HG03108 (cell line): ENCODE measurements around the gene RRN3.
"Not testable (repeated sequence)": the region's sequence is repeated elsewhere in the genome, so short reads cannot be mapped to it uniquely, and the experiment has no call there.

ENCODE experiments used
- ATAC-seq: cut with Tn5 transposase; IDR thresholded peaks from one replicate; pipeline ENCODE4 v1.9.1; 2021; ENCODE audit warnings: moderate library complexity; ENCODE audit not compliant: unreplicated experiment

The RRN3 gene

GRCh38 chr16:15093955-15094827, at the start of gene RRN3:
Gene RRN3, minus strand, starts transcription at chr16:15094272. Its CDS starts 39 bp downstream, at chr16:15094233.
- peak; percentile 98 for ATAC-seq

DNA sequence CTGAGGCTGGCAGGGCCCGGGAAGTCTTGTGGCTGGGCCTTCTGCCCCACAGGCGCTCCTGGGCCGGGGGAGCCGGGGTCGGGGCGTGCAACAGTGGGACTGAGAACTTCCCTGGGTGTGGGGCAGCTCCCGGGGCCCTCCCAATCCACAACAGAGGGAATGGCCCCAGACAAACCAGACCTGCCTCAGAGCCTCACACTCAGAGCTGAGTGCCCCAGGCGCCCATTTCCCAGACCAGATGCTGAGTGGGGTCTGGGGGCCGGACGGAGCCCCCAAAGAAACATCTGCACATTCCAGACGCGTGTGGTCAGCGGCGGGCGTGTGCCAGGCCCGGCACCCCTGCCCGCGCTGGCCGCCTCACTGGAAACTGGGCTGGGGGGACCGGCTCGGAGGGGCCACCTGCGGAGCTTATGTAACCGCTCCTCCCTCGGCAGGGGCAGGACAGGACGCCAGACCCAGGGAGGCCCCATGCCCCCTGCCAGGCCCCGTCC, 49.6 kb upstream of the RRN3 start:
- not testable (repeated sequence) for ATAC-seq

DNA sequence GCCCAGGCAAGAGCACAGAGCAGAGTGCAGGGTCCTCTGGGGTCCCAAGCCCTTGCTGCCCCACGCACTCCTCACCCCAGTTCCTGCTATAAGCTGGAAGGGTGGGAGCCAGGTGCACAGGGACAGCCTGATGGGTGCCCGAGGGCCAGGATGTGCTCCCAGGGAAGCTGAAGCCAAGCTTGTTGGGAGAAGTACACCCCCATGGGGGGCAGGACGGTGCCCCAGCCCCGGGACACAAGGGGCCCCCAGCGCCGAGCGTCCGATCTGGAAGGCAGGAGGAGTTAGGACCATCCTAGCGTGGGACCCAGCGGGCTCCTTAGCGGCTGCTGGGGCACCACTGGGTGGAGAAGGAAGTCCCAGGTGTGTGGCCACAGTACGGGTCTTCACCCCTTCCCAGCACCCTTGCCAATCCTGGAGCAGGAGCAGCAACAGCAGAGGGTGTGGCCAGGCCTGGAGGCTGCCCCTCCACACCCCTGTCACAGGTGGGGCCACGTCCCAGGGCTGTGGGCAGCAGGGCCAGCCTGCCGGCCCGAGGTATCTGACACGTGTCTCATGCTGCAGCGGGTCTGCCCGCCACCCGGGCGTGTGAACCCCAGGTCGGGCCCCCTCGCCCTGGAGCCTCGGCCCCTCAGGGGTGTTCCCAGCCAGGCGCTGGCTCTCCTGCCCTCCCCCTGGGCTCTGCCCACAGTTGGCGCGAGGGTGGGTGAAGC, 49.0 kb upstream of the RRN3 start:
- ATAC-seq = not testable (repeated sequence)

- ATAC-seq = not testable (repeated sequence)
These were observed 48.2 kb upstream of the RRN3 start for GRCh38 chr16:15142107-15142890.

DNA sequence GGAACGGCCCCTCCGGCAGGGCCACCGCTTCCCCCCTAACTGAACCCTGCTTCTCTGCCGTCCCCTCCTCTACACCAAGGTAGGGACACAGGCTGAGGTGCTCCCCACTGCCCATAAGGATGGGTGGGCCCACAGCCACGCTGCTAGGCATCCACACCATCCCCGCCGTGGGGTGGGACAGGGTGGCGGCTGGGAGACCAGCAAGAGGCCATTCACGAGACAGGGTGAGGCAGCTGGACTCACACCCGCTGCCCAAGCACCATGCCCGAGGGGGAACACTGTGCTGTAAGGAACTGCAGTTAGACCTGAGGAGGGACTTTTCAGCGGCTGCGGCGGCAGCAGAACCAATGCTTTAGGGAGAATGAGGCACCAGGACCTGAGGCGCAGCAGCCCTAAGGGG, 47.5 kb upstream of the RRN3 start:
- ATAC-seq = no peak

DNA sequence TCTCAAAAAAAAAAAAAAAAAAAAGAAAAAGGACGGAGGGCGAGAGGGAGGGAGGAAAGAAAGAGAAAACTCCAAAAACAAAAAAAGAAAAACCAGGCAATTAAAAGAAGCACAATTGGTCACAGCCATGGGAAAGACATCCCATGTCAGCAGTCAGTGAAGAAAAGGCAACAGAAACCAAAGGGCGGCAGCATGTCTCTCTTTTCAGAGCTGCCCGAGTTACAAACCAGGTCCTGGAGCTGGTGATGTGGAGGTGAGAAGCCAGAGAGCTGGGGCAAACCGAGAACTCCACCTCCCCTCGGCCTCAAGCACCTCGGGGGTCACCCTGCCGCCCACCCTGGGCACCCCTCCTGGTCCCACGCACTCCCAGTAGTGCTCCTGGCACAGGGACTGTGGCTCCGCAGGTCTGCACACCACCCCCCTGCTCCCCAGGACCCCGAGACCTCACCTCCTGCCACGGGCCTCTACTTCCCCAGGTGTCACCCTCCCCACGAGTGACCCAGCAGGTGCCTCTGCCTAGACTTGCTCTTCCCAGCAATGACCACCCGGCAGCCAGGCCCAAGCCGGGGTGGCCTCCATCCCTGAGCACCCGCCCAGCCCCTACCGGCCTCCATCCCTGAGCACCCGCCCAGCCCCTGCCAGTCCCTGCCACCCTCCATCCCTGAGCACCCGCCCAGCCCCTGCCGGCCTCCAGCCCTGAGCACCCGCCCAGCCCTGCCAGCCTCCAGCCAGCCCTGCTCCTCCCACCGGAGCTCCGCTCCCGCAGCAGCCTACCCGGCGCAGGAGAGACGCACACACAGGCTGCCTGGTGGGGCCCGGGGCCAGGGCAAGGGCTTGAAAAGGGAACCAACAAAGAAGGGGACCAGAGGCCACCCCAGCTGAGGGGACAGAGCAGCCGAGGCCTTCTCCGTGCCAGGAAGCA, 46.6 kb upstream of the RRN3 start:
- ATAC-seq = not testable (repeated sequence)

DNA sequence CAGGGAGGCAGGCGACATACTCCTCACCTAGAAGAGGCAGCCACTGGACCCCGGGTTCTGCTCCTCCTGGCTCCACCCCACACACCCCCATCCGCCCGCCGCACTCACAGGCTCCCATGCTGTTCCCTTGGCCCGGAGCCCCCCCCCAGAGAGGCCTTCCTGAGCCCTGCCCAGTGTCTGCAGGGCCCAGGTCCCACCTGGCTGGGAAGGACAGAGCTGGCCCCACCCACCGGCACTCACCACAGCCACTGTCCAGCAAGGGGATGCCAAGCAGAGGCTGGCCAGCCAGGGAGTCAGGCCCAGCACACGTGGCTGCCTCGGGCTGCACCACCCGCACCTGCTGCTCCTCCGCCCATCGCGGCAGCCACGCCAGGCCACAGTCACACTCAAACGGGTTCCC, 43.4 kb upstream of the RRN3 start:
- not testable (repeated sequence) for ATAC-seq

- not testable (repeated sequence) for ATAC-seq
These were observed 41.6 kb upstream of the RRN3 start for GRCh38 chr16:15135483-15136360.

DNA sequence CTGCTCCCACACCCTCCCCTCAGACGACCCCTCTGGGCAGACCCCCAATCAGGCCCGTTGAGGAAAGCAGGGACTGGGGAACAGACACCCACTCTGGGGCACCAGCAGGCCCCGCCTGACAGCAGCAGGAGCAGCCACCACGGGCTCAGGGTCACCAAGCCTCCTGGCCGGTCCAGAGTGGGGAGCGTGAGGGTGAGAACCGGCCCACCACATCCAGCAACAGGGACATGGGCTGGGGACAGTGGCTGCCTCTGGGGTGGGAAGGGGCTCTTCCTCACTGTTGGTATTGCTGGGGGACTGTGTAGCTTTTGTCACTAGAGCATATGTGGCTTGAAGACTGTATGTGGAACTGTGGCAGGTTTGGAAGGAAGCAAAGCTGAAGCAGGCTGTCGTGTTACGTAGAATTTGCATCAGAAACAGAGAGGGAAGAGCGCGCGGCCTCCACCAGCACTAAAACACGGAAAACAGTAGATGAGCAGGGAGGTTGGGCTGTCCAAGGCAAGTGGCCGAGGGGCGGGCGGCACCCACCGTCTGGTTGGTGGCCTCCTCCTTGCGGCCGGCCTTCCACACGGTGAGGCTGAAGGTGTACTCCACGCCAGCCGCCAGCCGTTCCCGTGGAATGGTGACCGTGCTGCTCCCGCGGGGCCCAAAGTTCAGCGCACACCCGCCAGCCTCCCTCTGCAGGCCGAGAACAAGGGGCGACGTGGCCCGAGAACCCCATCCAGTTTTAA, 40.8 kb upstream of the RRN3 start:
- ATAC-seq = not testable (repeated sequence)

- not testable (repeated sequence) for ATAC-seq
These were observed 39.5 kb upstream of the RRN3 start for GRCh38 chr16:15133554-15133953.

- ATAC-seq = not testable (repeated sequence)
These were observed 38.8 kb upstream of the RRN3 start for GRCh38 chr16:15132719-15133428.

- not testable (repeated sequence) for ATAC-seq
These were observed 37.0 kb upstream of the RRN3 start for GRCh38 chr16:15130943-15131700.

GRCh38 chr16:15130256-15130932, 36.3 kb upstream of the RRN3 start:
- ATAC-seq = not testable (repeated sequence)

DNA sequence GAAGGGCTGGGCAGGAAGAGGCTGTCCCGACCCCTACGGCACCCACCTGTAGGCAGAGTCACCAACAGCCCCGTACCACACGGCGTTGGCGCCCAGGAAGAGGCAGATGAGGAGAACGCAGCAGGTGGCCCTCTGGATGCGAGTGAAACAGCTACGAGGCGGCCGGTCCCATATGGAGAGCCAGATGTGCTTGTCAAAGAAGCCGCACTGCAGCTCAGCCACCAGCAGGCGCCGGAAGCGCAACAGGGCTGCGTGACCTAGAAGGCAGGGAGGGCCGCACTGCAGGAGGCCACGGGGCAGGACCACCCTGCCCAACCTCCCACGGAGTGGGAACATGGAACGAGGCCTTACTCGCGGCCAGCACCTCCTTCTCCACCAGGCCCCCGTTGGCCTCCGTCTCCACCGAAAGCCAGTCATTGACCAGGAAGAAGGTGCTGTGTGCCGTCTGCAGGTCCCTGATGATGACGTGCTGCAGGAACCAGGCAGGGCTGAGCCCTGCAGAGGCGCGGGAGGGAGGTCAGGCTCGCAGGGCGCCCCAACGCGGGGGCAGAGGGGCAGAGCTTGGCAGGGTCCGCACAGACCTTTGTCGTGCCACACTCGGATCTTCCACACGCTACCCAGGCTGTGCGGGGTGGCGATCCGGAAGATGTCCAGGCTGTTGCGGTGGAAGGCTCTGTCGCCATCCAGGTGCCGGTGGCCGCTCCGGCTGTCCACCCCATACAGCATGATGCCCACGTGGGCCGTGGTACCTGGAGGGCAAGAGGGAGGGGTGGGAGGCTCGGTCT, 33.8 kb upstream of the RRN3 start:
- ATAC-seq = not testable (repeated sequence)

DNA sequence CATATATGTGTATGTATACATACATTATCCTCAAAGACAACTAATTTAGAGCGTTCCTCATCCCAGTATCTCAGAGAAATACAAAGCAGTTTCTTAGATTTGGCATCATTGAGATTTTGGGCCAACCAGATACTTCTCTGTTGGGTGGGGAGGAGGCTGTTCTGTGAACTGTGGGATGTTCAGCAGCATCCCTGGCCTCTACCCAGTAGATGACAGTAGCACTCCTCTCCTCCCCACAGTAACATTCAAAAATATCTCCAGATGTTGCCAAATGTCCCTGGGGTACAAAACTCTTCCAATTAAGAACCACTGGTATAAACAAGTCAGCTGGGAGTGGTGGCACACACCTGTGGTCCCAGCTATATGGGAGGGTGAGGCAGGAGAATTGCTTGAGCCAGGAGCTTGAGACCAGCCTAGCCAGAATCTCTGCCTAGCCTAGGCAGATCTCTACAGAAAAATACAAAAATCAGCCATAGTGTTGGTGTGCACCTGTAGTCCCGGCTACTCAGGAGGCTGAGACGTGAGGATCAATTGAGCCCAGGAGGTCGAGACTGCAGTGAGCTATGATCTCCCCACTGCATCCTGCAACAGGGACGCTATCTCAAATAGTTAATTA, 6.4 kb upstream of the RRN3 start:
- not testable (repeated sequence) for ATAC-seq
